ENCODE measurements around the gene TMEM115.

The TMEM115 gene

DNA sequence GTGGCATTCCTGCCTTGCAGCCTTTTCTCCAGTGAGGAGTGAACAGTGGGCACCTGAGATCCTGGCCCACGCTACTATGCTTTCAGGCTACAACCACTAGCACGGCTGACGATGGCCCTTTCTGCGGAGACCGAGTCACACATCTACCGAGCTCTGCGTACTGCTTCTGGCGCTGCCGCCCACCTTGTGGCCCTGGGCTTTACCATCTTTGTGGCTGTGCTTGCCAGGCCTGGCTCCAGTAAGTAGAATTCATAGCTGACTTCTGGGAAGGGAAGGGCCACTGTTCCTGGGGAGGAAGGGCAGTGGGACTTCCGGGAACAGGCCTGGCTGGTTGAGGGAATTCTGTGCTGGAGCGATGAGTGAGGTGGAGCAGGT is 8.0 kb downstream of the TMEM115 start:
- DNase-seq, result no peak

DNA sequence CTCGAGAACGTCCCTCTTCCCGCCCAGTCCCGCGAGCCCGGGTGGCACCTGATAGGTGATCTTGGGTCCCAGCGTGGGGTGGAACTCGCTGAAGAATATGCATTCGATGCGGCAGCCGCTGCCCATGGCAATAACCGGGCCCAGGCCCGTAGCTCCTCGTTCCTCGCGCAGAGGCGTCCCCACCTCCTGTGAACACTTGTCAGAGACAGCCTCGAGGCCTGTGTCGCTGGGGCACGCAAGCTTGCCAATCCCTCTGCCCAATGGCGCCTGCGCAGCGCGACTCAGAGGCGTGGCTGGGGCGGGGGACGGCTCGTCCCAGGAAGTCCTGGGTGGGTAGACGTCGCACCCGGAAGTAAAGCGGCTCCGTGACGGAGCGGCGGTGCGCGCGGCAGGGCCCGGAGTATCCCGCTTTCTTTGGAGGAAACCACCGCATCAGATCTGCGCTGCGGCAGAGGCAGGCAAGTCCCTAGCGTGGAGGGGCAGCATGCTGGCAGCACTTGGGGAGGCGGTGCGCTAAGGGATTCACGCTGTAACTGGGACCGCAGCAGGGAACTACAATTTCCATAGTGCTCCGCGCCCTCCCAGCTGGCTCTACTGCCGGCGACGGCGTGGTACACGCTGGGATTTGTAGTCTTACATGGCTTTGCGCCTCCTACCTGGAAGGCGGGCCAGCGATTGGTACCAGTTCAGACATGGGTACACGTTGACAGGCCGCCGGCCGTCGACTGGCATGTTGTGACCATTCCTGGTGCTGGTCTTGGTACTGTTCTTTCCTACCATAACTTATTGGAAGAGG is 8.6 kb downstream of the TMEM115 start, which contains the start of the genes CYB561D2 and NPRL2:
Gene CYB561D2 (plus strand): TSS at position 336 of the 796 bp plus-strand sequence. CDS start 572 bp downstream, outside the sequence.
Gene NPRL2 (minus strand): TSS at position 249 of the 796 bp plus-strand sequence. CDS start 123 bp downstream, at position 126.
- peak; percentile 96 to 97 (median 97) for DNase-seq

DNA sequence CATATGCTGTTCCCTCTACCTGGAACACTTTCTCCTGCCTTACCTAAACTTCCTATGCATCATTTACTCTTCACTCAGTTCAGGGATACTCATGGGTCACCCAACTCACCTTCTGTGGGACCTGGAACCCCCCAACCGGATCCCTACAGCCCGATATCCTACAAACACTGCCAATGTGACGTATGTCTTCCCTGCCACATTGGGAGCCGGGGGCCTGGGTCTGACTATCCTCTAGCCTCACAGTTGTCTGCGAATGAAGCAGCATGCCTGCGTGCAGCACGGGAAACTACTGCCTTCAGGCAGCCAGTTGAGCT is 9.2 kb downstream of the TMEM115 start:
- no peak for DNase-seq

DNA sequence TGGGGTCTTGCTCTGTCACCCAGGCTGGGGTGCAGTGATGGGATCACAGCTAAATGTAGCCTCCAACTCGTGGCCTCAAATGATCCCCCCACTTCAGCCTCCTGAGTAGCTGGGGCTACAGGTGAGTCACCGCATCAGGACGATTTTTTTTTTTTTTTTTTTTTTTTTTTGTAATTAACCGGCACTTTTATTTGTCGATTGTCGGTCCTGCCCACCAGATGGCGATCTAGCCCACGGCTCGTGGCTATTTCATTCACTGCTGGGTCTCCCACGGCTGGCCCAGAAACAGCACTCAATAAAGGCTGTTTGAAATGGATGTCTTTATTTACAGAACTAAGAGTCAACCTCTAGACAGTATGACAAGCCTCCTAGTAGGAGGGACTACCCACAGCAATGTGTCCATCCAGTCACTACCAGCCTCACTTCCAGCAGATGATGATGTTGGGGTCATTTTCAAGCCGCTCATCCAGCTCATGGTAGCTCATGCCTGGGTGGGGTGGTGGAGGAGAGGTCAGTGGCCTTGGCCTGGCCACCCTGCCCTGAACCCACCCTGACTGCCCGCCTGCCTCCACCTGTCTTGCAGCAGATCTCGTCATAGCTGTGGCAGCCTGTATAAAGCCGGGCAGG is 12.0 kb downstream of the TMEM115 start:
- peak; percentile 81 to 87 (median 85) for DNase-seq

DNA sequence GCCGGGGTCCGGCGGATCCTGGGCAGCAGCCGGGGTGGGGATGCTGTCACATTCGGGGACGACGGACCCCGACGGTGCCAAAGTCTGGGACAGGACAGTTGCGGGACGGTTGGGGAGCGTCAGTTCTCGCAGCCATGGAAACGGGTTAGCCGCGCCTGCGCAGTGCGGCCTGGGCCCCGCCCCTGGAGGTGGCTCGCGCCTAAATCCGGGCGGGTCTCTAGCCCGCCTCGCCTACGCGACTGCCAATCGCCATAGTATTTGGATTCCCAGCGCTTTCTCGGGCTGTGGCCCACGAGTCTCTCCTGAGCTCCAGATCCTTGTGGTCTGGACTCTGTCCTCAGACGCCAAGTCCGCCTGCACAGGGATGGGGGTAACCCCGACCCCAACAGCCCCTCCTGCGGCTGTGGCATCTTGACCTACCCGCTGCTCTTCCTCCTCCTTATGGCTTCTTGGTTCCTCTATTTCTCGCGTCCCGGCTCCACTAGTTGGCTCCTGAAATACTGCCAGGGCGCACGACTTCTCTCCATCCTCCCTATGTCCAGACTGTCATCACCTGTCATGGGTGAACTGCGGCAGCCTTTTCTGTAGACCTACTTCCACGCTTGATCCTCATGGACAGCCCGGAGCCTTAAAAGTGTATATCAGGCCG is 13.6 kb downstream of the TMEM115 start, which contains the start of gene ZMYND10:
Gene ZMYND10 (minus strand): TSS at position 147 of the 649 bp plus-strand sequence. CDS start 153 bp downstream, outside the sequence.
- DNase-seq, result peak; percentile 83 to 92 (median 88)

DNA sequence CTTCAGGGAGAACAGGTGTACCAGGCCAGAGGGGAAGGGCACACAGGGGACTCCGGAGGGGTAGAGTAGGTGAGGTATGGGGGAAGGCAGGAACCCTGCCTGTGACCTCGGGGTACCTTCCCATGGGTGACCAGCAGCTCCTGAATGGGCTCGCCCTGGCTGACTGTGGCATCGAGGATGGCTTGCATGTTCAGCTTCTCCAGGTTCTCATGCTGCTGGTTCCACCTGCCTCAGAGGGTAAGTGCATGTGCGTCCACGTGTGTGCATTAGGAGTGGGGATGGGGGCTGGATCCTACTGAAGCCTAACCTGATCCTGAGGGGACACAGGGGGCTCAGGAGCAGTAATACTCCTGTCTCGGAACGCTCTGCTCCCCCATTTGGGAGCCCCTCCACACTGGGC is 14.3 kb downstream of the TMEM115 start:
- DNase-seq, result no peak

DNA sequence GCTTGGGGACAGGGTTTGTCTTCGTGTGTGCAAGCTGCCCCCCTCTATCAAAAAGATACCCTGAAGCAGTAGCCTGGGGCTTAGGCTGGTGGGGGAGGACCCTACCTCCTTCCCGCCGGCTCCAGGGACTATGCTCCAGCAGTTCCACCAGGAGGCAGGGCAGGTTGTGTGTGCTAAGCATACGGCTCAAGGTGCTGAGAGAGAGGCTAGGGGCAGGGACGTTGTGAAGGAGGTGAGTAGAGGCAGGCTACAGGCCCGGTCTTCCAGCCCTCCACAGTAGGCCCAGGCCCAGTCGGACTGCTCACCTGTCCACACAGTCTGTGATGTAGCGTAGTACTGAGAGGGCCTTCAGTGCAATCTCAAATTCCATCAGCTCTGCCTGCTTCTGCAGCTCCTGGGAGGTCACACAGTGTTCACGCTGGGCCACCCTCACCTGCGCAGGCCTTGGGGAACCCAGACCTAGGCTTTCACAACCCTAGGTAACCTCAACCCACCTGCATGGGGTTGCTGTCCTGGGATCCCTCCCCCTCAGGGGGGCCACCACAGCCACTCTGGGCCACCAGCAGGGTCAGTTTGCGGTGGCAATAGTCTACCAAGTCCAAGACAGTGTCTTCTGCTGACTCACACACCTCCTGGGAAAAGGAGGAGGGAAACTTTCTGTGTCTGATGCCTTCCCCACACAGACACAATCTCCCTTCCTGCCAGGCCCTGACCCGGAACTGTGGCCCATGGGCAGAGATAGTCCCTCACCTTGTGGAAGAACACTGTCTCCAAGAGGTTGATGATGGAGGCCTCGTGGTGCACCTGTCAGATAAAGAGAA is 16.3 kb downstream of the TMEM115 start:
- no peak for DNase-seq

DNA sequence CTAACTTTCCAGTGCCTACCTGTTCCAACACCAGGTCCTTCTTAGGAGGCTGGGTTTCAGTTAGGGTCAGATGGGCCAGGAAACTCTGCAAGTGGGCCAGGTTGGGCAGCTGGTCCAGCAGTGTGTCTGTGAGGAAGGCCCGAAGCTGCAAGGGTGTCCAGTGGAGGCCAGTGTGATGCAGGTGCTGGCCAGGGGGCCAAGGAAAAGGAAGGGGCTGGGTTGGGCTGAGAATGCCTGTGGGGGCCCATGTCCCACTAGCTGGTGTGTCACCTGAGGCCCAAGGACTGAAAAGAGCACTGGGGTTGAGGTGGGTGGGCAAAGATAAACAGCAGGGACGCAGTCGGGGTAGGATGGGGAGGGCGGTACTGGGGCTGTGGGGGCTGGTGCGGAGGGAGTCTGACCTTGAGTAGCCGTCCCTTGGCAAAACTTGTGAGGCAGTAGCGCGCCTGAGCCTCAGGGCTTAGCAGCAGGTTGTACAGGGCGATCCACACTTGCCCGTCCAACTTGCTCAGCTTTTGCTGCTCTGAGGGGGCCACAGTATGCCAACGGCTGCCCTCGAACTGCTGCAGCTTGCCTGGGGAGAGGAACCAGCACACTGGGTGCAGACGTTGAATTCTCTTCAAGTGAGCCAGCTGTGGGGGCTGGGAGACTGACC is 17.2 kb downstream of the TMEM115 start:
- DNase-seq, result no peak

DNA sequence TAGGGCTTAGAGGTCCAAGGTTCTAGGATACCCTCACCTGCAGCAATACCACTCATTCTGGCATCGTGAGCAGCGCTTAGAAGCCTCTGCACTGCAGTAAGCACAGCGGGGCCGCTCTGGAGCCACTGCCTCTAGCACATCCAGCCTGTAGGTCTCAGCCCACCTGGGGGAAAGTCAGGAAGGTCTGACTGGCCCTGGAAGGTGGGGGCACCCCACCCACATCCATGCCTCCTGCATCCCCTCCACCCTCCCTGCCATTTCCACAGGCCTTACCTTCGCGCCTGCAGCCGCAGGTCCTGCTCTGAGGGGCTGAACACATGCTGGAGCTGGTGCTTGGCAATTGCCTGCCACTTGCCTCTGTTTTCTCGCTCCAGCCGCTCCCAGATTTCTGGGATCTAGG is 17.8 kb downstream of the TMEM115 start:
- DNase-seq, result no peak

DNA sequence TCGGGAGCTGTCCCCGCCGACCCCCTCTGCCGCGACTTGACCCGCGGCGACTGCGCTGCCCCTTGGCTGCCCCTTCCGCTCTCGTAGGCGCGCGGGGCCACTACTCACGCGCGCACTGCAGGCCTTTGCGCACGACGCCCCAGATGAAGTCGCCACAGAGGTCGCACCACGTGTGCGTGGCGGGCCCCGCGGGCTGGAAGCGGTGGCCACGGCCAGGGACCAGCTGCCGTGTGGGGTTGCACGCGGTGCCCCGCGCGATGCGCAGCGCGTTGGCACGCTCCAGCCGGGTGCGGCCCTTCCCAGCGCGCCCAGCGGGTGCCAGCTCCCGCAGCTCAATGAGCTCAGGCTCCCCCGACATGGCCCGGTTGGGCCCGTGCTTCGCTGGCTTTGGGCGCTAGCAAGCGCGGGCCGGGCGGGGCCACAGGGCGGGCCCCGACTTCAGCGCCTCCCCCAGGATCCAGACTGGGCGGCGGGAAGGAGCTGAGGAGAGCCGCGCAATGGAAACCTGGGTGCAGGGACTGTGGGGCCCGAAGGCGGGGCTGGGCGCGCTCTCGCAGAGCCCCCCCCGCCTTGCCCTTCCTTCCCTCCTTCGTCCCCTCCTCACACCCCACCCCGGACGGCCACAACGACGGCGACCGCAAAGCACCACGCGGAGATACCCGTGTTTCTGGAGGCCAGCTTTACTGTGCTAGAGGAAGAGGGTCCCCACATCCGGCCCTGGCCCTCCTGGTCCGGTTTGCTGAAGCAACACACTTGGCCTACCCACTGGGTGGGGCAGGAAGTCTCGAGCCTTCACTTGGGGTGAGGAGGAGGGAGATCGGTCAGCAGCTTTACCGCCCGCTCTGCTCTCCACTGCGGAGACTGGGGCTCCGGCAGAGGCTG is 18.6 kb downstream of the TMEM115 start, which contains the start of gene RASSF1:
Gene RASSF1 (minus strand): TSS at position 389 of the 882 bp plus-strand sequence. CDS start 31 bp downstream, at position 358.
- DNase-seq, result peak; percentile 69 to 86 (median 78)

DNA sequence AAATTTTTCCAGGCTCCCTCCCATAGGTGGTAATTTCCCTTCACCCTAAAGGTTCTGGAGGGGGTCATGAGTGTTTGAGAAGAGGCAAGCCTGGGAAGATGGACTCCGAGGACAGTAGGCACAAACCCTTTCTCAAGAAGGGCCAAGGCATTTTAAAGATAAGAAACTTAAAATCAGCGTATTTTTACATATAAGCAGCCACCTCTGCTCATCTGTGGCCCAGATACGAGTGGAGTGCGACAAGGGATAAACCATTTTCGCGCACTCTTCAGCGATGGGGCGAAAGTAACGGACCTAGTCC is 19.2 kb downstream of the TMEM115 start:
- no peak for DNase-seq

DNA sequence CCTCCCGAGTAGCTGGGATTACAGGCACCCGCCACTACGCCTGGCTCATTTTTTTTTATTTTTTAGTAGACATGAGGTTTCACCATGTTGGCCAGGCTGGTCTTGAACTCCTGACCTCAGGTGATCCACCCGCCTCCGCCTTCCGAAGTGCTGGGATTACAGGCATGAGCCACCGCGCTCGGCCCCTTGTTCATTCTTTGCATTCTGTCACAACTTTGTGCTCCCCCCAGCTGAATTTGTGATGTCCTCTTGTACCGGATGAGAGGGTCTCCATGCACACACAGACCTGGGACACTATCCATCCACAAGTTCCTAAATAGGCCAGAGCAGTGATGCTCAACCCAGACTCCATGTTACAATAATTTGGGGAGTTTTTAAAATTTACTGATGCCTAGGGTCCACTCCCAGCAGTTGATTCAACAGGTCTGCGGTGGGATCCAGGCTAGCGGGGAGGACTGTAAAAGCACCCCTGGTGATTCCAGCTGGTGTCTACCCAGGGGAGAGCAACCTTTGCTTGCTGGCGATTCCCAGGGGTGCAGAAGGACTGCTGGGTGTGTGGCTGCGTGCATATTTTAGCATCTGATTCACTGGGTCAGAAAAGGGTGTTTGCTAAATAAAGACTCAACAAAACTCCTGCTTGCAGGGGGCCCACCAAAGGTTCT is 19.7 kb downstream of the TMEM115 start:
- no peak for DNase-seq

DNA sequence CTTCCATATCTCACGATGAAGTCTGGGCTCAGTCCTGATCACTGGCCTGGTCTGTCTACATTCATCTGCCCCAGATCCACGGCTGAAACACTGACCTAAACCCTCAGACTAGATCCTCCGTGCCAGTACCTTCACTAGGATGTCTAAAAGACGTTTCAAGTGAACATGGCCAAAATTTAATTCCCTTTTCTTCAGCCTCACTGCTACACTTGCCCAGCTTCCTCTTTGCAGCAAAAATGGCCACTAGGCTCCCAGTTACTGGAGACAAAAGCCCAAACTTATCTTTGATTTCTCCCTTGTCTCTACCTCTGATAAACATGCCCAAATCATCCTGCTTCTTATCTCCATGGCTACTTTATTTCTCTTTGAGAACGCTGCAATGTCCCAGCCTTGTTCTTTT is 20.4 kb downstream of the TMEM115 start:
- DNase-seq, result peak; percentile 53 to 60 (median 53)

DNA sequence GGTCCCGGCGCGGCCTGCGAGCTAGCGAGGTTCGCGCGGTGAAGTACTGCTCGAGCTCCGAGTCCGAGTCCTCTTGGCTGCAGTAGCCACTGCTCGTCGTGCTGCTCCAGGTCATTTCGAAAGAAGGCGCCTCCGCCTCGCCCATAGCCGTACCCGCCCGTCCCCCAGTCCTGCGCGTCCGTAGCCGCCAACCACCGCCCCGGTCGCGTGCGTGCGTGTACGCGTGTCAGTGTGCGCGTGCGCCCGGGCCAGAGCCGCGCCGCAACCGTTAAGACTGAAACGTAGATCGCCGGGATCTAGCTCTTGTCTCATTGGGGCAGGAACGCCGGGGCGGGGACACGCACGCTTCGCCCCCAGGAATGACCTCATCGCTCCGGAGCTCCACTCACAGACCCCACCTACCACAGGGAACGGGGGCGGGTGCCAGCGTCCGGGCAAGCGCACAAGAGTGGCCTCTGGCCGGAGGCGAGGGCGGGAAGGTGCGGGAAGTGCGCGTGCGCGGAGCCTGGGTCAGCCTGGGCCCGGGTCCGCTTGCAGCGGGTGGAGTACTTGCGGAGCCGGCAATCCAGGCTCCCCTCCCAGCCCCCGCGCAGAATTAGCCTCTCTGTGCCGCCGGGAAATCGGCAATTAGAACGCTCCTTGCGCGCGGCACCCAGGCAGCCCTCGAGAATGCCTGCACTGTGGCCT is 22.0 kb downstream of the TMEM115 start:
- peak; percentile 100 for DNase-seq

DNA sequence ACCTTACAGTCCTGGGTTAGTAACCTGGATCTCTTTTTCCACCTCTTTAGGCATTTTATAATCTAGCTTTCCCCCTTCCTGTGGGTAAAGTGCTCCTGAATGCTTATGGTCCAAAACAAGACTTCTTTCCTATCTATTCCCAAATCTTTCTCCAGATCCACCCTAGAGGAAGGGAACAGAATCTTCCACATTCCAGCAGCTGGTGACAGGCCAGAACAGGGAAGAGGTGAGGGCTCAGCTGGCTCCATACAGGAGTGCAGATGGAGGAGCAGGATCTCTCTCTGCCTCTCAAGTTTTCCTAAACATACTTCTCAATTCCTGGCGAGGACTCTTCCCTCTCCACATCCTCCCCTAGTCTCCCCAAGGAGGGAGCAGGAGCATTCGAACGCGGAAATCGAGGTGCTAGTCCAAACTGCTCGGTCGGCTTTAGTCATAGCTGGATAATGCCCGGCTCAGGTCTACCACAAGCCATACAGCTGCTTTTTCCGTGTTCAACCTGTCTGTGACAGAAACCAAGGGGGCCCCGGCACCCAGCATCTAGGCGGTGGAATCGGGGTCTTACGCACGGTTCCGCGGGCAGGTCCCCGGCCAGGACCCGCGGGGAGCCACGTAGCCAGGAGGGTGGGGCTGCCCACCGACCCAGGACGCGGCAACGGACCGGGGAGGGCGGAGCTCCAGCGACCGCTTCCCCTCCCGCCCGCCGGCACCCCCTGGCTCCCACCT is 22.7 kb downstream of the TMEM115 start:
- no peak for DNase-seq

DNA sequence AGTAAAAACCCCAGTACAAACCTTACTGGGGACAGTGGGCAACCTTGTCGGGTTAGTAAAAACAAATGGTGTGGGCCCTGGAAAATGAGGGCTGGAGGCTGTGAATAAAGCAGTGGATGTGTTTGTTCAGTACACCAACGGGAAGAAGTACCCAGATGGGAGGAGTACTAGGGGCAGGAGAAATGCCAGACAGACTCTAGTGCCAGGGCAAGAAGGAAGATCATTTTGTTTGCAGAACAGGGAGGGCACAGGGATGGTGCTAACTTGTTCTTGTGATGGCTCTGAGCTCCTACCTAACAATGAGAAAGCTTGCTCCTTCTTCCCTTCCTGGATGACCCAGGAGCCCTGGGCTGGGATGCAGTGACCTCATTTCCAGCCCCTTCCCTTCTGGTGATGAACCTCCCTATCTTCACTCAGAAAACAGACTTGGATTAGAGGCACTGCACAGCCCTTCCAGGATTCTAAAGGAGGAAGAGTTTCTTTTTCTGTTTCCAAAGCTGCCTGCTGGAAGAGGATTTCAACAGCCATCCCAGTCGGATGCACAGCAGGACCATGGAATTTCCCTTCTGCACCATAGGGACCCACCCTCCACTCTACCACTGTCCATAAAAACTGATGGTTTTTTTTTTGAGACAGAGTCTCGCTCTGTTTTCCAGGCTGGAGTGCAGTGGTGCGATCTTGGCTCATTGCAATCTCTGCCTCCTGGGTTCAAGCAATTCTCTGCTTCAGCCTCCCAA is 24.8 kb downstream of the TMEM115 start:
- DNase-seq, result no peak

DNA sequence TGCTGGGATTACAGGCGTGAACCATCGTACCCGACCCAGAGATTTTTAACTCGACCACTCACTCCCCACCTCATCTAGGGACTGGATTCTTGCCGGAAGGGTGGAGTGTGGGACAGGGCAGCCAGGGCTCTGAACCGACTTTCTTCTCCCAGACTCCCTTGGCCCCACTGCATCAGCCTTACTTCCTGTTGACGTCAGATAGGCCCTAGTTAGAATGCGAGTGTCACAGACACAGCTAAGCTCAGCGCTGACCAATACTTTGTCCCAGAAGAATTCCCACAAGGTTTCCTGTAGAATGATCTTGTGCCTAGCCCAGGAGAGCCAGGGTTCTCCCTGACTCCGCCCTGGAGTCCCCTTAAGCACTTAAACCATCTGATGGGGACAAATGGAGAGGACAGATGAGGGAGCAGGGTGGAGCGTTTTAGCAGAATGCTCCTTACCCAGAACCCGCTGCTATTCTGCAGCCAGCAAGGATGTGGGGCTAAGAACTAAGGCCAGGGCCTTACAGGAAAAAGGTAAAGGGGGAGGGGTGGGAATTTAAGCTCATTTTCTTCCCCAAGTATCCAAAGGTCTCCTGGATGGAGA is 25.5 kb downstream of the TMEM115 start:
- no peak for DNase-seq

DNA sequence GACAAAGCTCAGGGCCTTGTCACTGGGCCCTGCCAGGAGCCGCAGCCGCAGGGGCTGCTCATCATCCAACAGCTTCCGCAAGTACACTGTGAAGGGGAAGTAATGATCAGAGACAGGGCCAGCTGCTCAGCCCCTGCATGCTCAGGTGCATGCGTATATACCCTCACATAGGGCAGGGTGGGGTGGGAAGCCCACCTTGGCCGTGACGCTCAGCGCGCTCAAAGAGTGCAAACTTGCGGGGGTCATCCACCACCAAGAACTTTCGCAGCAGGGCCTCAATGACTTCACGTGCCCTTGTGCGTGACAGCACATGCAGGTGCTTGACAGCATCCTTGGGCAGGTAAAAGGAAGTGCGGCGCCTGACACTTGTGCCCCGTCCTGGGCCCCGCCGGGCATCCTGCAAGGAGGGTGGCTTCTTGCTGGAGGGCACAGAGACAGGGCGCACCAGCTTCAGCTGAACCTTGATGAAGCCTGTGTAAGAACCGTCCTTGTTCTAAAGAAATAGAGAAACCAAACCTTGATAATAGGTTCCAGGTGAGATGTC is 27.9 kb downstream of the TMEM115 start:
- no peak for DNase-seq

All from suppressor macrophage treated with lipopolysaccharide for 1 hour (primary cell).